PC-3 (cell line): ENCODE data around the gene AFF4.

Source experiments
- EZH2phosphoT487 ChIP-seq: fragments of 300-600 bp; sonication (generic); IDR thresholded peaks from 2 replicates; pipeline ENCODE4 v1.6.1; 2018; ENCODE audit warnings: mild to moderate bottlenecking, antibody characterized with exemption, low read length, borderline replicate concordance
- TF ChIP-seq, protein P1 (sequence below): fragments of 300-600 bp; sonication (generic); conservative IDR thresholded peaks from 2 replicates; pipeline ENCODE4 v1.5.1; 2017; ENCODE audit warnings: antibody characterized with exemption, low read depth, mild to moderate bottlenecking, low read length

DNA sequence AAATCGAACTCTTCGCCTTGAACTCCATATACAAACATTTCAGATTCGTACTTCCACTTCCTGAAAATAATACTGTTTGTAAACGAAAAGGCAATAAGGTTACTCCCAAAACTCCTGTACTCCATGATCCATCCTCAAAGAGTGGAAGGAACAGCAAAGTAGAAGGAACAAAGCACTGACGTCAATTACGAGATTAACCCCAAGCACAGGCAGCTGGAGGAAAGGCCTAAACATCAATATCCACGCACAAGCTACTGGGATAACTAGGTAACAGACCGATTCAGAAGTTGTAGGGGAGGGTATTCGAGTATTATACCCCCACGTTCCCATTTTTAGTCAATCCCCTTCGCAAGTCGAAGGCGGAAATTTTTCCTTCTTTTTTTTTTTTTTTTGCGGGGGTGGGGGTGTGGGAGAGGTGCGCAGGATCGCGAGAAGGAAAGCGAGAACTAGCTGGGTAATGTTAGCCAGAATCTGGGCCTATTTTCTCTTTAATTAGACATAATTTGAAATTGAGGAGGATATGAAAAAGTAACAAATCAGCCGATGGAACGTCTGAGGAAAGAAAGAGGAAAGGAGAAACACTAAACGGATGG, 909 bp downstream of the AFF4 start:
- TF ChIP-seq, protein P1, sequence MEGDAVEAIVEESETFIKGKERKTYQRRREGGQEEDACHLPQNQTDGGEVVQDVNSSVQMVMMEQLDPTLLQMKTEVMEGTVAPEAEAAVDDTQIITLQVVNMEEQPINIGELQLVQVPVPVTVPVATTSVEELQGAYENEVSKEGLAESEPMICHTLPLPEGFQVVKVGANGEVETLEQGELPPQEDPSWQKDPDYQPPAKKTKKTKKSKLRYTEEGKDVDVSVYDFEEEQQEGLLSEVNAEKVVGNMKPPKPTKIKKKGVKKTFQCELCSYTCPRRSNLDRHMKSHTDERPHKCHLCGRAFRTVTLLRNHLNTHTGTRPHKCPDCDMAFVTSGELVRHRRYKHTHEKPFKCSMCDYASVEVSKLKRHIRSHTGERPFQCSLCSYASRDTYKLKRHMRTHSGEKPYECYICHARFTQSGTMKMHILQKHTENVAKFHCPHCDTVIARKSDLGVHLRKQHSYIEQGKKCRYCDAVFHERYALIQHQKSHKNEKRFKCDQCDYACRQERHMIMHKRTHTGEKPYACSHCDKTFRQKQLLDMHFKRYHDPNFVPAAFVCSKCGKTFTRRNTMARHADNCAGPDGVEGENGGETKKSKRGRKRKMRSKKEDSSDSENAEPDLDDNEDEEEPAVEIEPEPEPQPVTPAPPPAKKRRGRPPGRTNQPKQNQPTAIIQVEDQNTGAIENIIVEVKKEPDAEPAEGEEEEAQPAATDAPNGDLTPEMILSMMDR = no peak
- no peak for TF ChIP-seq EZH2phosphoT487
